ENCODE results near the gene GLCCI1. TPM values are rescaled to one million over a fixed set of nuclear protein-coding genes. Genes with fewer than 3 reads are reported as not detected.
A peak's percentile ranks its signal among the peaks of the same experiment; 100 is the strongest.

GLCCI1 gene
- total and polyA plus RNA-seq, 2 of the 13 experiments (the other 11 are each of a cell fraction or from before 2014, with no cell fraction given) = 1.3 to 1.7 TPM

DNA sequence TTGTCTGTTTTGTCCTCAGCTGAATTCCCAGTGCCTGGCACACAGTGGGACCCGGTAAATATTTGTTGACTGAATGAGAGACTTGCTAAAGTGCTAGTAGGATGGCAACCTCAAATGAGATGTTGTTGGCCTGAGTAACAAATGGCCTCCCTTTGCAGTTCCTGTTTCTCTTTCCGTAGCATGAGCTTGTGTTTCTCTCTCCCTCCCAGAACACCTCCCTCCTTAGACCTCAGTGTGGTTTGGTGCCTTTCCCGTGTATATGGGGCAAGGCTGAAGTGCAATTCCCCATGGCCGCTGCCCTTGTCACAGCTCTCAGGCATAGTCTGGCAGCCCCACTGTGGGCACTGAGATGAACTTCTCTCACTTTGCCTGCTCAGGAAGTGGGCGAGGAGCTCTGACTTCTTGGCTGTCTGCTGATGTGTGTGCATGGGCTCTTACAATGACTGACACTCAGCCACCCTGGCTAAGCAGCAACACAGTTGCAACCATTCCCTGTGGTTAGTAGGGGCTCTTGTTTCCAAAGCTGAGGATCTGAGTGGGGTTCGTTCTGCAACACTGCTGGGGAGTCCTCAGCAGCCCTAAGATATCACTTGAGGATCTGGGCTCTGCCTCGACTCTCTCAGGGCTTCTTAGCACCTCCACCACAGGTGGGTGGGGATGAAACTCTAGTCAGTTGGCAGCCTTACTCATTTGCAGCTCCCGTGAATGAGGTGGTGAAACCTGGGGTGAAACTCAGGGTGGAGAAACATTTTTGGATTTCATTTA, 157.3 kb downstream of the GLCCI1 start:
- BruUV-seq (replicated peaks) = no TSS peak
- Histone ChIP-seq H3K79me2 (ENCODE audit: insufficient read depth, low read length) (no peaks in the 10 kb centered on the region), H3K36me3 (replicated peaks in 1 of 2; ENCODE audit: control insufficient read depth in 1 of 2, insufficient read depth in 2 of 2, low read length in 2 of 2) (no peaks in the 10 kb centered on the region), H4K20me1 (ENCODE audit: insufficient read depth, low read length) (no peaks in the 10 kb centered on the region), H3K4me1 (ENCODE audit: insufficient read depth, low read length) (peaks cover 19% of the 10 kb centered on the region), H3K27ac (ENCODE audit: extremely low read length, insufficient read depth, low read length) (no peak overlapping the region), H3K9ac (ENCODE audit: insufficient read depth, low read depth, low read length) (no peak overlapping the region), H3K27me3 (ENCODE audit: control insufficient read depth in 1 of 2, insufficient read depth in 2 of 2, low read length in 2 of 2) (no peaks in the 10 kb centered on the region; a peak in 1 of 5 replicates), H3K9me3 (ENCODE audit: low read length) (no peaks in the 10 kb centered on the region), H3K4me2 (ENCODE audit: low read depth, low read length) (peak overlapping the region; percentile 60), H3K4me3 (replicated peaks in 1 of 3; ENCODE audit: insufficient read depth in 1 of 3, low read depth in 2 of 3, low read length in 3 of 3) (peak overlapping the region in 1 of 3 experiments; percentile 9; a peak in 1 of 6 replicates), H2AFZ (ENCODE audit: low read length) (no peak overlapping the region)
- peak; percentile 62 for ATAC-seq
- WGBS (ENCODE audit: low lambda C conversion rate) = 22% methylated on average over 6 of the region's 8 CpGs
- TF ChIP-seq CBFB (CRISPR knock-in tag; IDR thresholded peaks at IDR 0.05) (no peak), KDM5A (IDR thresholded peaks at IDR 0.05; ENCODE audit: borderline replicate concordance, low read length) (no peak), NONO (IDR thresholded peaks at IDR 0.05) (no peak), NONO (CRISPR knock-in tag; conservative IDR thresholded peaks at IDR 0.05) (no peak), MZF1 (CRISPR knock-in tag; IDR thresholded peaks at IDR 0.05; ENCODE audit: borderline replicate concordance) (no peak), GABPA (IDR thresholded peaks at IDR 0.05; ENCODE audit: low read depth, low read length) (no peak), GABPA (CRISPR knock-in tag; IDR thresholded peaks at IDR 0.05; ENCODE audit: low read depth) (no peak), SKI (IDR thresholded peaks at IDR 0.05; ENCODE audit: partially characterized antibody) (no peak), SRSF9 (IDR thresholded peaks at IDR 0.05; ENCODE audit: borderline replicate concordance, insufficient read depth, low read depth, low read length, poor library complexity, severe bottlenecking) (no peak), ATF7 (IDR thresholded peaks at IDR 0.05) (no peak), ATF7 (CRISPR knock-in tag; IDR thresholded peaks at IDR 0.05) (no peak), CREM (IDR thresholded peaks at IDR 0.05) (no peak), CREM (CRISPR knock-in tag; IDR thresholded peaks at IDR 0.05) (no peak), ZBTB1 (CRISPR knock-in tag; IDR thresholded peaks at IDR 0.05; ENCODE audit: borderline replicate concordance) (no peak), ZMYM2 (CRISPR knock-in tag; IDR thresholded peaks at IDR 0.05) (no peak), POLR2A (IDR thresholded peaks at IDR 0.05; ENCODE audit: insufficient read depth in 1 of 2, low read depth in 2 of 2, low read length in 2 of 2) (no peak)
- TF ChIP-seq, protein P1, sequence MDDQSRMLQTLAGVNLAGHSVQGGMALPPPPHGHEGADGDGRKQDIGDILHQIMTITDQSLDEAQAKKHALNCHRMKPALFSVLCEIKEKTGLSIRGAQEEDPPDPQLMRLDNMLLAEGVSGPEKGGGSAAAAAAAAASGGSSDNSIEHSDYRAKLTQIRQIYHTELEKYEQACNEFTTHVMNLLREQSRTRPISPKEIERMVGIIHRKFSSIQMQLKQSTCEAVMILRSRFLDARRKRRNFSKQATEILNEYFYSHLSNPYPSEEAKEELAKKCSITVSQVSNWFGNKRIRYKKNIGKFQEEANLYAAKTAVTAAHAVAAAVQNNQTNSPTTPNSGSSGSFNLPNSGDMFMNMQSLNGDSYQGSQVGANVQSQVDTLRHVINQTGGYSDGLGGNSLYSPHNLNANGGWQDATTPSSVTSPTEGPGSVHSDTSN (CRISPR knock-in tag; IDR thresholded peaks at IDR 0.05; ENCODE audit: borderline replicate concordance) = no peak
- TF ChIP-seq, protein P2, sequence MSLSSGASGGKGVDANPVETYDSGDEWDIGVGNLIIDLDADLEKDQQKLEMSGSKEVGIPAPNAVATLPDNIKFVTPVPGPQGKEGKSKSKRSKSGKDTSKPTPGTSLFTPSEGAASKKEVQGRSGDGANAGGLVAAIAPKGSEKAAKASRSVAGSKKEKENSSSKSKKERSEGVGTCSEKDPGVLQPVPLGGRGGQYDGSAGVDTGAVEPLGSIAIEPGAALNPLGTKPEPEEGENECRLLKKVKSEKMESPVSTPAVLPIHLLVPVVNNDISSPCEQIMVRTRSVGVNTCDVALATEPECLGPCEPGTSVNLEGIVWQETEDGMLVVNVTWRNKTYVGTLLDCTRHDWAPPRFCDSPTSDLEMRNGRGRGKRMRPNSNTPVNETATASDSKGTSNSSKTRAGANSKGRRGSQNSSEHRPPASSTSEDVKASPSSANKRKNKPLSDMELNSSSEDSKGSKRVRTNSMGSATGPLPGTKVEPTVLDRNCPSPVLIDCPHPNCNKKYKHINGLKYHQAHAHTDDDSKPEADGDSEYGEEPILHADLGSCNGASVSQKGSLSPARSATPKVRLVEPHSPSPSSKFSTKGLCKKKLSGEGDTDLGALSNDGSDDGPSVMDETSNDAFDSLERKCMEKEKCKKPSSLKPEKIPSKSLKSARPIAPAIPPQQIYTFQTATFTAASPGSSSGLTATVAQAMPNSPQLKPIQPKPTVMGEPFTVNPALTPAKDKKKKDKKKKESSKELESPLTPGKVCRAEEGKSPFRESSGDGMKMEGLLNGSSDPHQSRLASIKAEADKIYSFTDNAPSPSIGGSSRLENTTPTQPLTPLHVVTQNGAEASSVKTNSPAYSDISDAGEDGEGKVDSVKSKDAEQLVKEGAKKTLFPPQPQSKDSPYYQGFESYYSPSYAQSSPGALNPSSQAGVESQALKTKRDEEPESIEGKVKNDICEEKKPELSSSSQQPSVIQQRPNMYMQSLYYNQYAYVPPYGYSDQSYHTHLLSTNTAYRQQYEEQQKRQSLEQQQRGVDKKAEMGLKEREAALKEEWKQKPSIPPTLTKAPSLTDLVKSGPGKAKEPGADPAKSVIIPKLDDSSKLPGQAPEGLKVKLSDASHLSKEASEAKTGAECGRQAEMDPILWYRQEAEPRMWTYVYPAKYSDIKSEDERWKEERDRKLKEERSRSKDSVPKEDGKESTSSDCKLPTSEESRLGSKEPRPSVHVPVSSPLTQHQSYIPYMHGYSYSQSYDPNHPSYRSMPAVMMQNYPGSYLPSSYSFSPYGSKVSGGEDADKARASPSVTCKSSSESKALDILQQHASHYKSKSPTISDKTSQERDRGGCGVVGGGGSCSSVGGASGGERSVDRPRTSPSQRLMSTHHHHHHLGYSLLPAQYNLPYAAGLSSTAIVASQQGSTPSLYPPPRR (CRISPR knock-in tag; IDR thresholded peaks at IDR 0.05; ENCODE audit: borderline replicate concordance) = no peak
- TF ChIP-seq, protein P3, sequence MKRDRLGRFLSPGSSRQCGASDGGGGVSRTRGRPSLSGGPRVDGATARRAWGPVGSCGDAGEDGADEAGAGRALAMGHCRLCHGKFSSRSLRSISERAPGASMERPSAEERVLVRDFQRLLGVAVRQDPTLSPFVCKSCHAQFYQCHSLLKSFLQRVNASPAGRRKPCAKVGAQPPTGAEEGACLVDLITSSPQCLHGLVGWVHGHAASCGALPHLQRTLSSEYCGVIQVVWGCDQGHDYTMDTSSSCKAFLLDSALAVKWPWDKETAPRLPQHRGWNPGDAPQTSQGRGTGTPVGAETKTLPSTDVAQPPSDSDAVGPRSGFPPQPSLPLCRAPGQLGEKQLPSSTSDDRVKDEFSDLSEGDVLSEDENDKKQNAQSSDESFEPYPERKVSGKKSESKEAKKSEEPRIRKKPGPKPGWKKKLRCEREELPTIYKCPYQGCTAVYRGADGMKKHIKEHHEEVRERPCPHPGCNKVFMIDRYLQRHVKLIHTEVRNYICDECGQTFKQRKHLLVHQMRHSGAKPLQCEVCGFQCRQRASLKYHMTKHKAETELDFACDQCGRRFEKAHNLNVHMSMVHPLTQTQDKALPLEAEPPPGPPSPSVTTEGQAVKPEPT (CRISPR knock-in tag; IDR thresholded peaks at IDR 0.05; ENCODE audit: low read depth) = no peak
- intact Hi-C loops (cut with micrococcal nuclease; ENCODE audit: unreplicated experiment) = no loop called here
- no peak for FAIRE-seq
- in situ Hi-C loops (cut with HindIII; ENCODE audit: extremely low pct_ligation_motif_present, low pct_unique_long_range_greater_than_20kb) = no loop called here
- ChIA-PET POLR2A (no interaction called here), CTCF (ENCODE audit: low intra/inter-chr PET ratio, low total read pairs) (no interaction called here)
- no peak for DNase-seq (ENCODE audit: low spot score)
